B cell (primary cell): ENCODE data around the gene IGSF8.

ENCODE experiments used
- CTCF ChIP-seq: fragments of 200-600 bp; IDR thresholded peaks from one replicate; pipeline ENCODE4 v1.8.0; 2022; ENCODE audit warnings: antibody characterized with exemption, mild to moderate bottlenecking
- EZH2 ChIP-seq: IDR thresholded peaks from 2 replicates; pipeline ENCODE4 v1.6.1; 2012; ENCODE audit warnings: borderline replicate concordance, low read depth, mild to moderate bottlenecking, moderate library complexity, low read length; ENCODE audit not compliant: insufficient read depth, poor library complexity, severe bottlenecking

- TF ChIP-seq CTCF: no peak
- TF ChIP-seq EZH2: no peak
Measured at GRCh38 chr1:160099716-160100375, 1.4 kb upstream of the IGSF8 start.
